ENCODE results near the gene DNAJC11.

DNAJC11 gene

DNA sequence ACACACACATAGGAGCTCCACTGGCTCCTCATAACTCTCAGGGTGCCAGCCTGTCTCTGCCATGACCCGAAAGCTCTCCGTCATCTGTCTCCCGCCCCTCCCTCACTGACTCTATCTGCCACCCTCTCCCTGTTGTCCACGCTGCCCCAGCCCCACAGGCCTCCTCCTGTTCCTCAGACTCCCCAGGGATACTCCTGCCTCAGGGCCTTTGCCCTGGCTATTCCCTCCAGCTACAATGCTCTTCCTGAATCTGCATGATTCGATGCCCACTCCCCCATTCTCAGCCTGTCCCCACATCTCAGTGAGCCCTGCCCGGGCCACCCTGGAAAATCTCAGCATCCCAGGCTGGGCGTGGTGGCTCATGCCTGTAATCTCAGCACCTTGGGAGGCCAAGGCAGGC lies 24.6 kb upstream of the DNAJC11 start:
- TF ChIP-seq, protein P1, sequence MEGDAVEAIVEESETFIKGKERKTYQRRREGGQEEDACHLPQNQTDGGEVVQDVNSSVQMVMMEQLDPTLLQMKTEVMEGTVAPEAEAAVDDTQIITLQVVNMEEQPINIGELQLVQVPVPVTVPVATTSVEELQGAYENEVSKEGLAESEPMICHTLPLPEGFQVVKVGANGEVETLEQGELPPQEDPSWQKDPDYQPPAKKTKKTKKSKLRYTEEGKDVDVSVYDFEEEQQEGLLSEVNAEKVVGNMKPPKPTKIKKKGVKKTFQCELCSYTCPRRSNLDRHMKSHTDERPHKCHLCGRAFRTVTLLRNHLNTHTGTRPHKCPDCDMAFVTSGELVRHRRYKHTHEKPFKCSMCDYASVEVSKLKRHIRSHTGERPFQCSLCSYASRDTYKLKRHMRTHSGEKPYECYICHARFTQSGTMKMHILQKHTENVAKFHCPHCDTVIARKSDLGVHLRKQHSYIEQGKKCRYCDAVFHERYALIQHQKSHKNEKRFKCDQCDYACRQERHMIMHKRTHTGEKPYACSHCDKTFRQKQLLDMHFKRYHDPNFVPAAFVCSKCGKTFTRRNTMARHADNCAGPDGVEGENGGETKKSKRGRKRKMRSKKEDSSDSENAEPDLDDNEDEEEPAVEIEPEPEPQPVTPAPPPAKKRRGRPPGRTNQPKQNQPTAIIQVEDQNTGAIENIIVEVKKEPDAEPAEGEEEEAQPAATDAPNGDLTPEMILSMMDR (IDR thresholded peaks at IDR 0.05; ENCODE audit: insufficient read depth, low read length, missing control alignments) = no peak
- H3K4me3 ChIP-seq (ENCODE audit: low read depth, low read length) = no peak overlapping the region
- ChIA-PET POLR2A (no interaction called here), CTCF (interaction anchor here (0.5 to 3.1 kb wide), 12 partner anchors 8 to 164 kb away, joined by 3 to 15 read pairs (median 4); partner anchors contain the start of gene DNAJC11)
- DNase-seq (ENCODE audit: low read depth, low spot score) = no peak

DNA sequence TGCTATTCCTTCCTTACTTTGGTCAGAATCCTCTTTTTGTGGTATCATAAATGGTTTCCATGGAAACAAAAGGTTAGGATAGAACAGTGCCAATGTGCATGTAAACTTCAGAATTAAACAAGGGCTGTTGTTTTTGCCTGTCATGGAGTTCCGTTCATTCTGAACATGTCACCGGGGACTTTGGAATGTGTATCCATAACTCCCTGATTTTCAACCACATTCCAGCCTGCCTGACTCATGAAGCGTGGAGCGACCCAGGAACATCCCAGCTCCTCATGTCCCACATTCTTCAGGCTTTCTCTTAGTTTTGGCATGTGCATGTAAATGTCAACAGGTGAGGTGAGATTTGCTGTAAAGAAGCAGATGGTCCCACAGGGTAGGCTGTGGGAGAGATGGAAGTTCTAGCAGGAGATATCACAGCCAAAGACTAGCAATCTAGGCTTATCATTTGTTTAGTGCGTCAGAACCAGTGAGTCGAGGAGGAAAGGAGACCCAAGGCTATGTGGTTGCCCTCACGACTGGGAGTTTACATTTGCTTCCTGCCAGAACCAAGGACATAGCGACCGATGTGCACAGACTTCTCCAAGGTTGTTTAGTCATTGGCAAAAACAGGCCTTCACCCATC lies 23.0 kb upstream of the DNAJC11 start:
- POLR2A ChIA-PET = no interaction called here
- H3K4me3 ChIP-seq (ENCODE audit: low read depth, low read length) = no peak overlapping the region
- CTCF ChIA-PET = interaction anchor here (1.0 to 2.7 kb wide), 6 partner anchors 10 to 922 kb away, joined by 3 to 11 read pairs (median 4); partner anchors contain the start of gene DNAJC11
- TF ChIP-seq, protein P1 (IDR thresholded peaks at IDR 0.05; ENCODE audit: insufficient read depth, low read length, missing control alignments) = no peak
- peak; percentile 58 for DNase-seq (ENCODE audit: low read depth, low spot score)

DNA sequence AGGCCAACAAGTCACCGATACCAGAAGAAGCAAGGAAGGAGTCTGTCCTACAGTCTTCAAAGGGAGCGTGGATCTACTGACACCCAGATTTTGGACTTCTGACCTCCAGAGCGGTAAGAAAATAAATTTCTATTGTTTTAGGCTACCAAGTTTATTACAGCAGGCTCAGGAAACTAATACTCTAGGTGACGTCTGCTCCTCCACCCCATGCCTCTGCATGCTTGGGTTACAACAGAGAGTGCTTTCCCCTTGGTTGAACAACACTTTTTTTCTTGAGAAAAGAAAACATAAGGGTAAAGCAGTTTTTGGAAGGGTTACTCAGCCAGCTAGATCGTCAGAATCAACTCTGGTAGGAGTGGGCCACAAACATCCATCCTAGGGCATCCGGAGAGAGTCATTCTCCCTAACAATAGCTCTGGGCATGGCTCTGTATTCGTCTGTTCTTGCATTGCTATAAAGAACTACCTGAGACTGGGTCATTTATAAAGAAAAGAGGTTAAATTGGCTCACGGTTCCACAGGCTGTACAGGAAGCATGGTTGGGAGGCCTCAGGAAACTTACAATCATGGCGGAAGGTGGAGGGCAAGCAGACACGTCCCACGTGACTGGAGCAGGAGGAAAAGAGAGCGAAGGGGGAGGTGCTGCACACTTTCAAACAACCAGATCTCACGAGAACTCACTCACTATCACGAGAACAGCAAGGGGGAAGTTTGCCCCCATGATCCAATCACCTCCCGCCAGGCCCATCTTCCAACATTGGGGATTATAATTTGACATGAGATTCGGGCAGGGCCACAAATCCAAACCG lies 22.2 kb upstream of the DNAJC11 start:
- H3K4me3 ChIP-seq (ENCODE audit: low read depth, low read length) = no peak overlapping the region
- ChIA-PET POLR2A (no interaction called here), CTCF (interaction anchor here (1.0 to 2.7 kb wide), 6 partner anchors 11 to 923 kb away, joined by 3 to 12 read pairs (median 6); partner anchors contain the start of gene DNAJC11)
- no peak for DNase-seq (ENCODE audit: low read depth, low spot score)
- TF ChIP-seq, protein P1 (IDR thresholded peaks at IDR 0.05; ENCODE audit: insufficient read depth, low read length, missing control alignments) = no peak

DNA sequence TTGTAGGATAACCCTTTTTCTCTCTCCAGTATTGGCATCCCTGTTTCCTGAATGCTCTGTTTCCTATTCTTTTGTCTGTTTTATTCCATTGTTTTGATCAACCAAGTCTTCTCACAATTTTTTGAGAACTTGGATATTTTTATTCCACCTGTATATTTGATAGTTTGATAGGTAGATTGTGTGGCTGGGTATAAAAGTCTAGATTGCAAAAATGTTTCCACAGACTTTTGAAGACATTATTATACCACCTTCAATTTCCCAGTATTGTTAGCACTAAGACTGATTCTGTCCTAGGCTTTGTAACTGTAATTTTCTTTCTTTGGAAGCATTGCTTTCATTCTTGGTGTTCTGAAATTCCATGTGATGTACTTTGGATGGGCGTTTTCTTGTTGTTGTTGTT lies 9.6 kb upstream of the DNAJC11 start:
- ChIA-PET CTCF (interaction anchor here (1.1 to 1.5 kb wide), 2 partner anchors 10 to 11 kb away, joined by 6 to 8 read pairs; partner anchors contain the start of gene DNAJC11), POLR2A (no interaction called here)
- H3K4me3 ChIP-seq (ENCODE audit: low read depth, low read length) = no peak overlapping the region
- DNase-seq (ENCODE audit: low read depth, low spot score) = no peak
- TF ChIP-seq, protein P1 (IDR thresholded peaks at IDR 0.05; ENCODE audit: insufficient read depth, low read length, missing control alignments) = no peak

DNA sequence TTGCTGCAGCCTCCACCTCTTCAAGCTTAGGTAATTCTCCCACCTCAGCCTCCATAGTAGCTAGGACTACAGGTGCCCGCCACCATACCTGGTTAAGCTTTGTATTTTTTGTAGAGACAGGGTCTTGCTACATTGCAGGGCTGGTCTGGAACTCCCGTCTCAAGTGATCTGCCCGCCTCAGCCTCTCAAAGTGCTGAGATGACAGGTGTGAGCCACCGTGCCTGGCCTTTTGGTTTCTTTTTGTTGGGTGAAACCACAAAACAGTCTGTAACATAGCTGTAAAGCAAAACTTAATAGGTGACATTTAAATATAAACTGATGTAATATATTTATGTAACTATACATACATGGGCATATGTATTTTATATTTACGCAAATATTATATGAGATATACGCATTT lies 3.1 kb upstream of the DNAJC11 start:
- TF ChIP-seq, protein P1 (IDR thresholded peaks at IDR 0.05; ENCODE audit: insufficient read depth, low read length, missing control alignments) = no peak
- POLR2A ChIA-PET = no interaction called here
- H3K4me3 ChIP-seq (ENCODE audit: low read depth, low read length) = no peak overlapping the region
- DNase-seq (ENCODE audit: low read depth, low spot score) = no peak
- CTCF ChIA-PET = interaction anchor here (0.6 to 3.2 kb wide), 6 partner anchors 11 to 150 kb away, joined by 3 to 20 read pairs (median 4); partner anchors contain the start of gene TAS1R1

DNA sequence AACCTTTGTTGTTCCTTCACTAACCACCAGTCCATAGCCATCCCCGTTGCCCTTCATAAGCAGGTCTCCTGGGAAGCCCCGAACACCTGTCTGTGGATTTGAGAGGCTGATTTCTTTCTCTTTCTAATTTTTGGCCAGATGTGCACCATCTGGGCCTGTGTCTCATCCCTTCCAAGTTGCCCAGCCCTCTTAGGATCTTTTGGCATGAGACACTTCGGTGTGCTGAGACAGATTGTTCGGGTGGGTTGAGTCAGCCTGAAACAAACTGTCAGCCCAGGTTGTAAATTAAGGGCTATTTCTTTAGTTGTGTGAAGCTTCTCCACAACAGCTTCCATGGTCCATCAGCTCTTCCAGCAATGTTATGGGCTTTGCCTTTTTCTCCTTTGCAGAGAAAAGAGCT lies 1.4 kb upstream of the DNAJC11 start:
- ChIA-PET CTCF (interaction anchor here (0.6 kb wide), 1 partner anchor 164 kb away, joined by 3 read pairs; no protein-coding TSS in a partner anchor), POLR2A (no interaction called here)
- no peak for DNase-seq (ENCODE audit: low read depth, low spot score)
- TF ChIP-seq, protein P1 (IDR thresholded peaks at IDR 0.05; ENCODE audit: insufficient read depth, low read length, missing control alignments) = no peak
- no peak overlapping the region for H3K4me3 ChIP-seq (ENCODE audit: low read depth, low read length)
